RWPE1 (cell line): ENCODE measurements around the gene CEP85L.

Source experiments
- CTCF ChIA-PET: fragments of 350-600 bp; sonication (Branson Sonifier 250); formaldehyde crosslinking; extraction: SDS; loops from one replicate; lab custom pipeline; 2021; lab: Yijun Ruan, JAX
- POLR2A ChIA-PET: fragments of 400-600 bp; formaldehyde crosslinking; extraction: SDS; loops from one replicate; lab custom pipeline; 2020; ENCODE audit warnings: antibody characterized with exemption; ENCODE audit not compliant: low non-redundant PET; lab: Yijun Ruan, JAX
- DNase-seq: peaks from one replicate; pipeline ENCODE4 v3.0.0; 2012; ENCODE audit warnings: low spot score
- H3K27ac ChIP-seq: fragments of 450-650 bp; 2 replicates; pipeline ENCODE4 v1.5.1; 2017
- TF ChIP-seq, protein P1 (sequence below): fragments of 450-650 bp; conservative IDR thresholded peaks from 2 replicates; pipeline ENCODE4 v1.5.1; 2017; ENCODE audit warnings: low read depth, mild to moderate bottlenecking

CEP85L gene

GRCh38 chr6:118553132-118553531, 98.3 kb downstream of the CEP85L start:
- H3K27ac ChIP-seq = no peak overlapping the region
- TF ChIP-seq, protein P1, sequence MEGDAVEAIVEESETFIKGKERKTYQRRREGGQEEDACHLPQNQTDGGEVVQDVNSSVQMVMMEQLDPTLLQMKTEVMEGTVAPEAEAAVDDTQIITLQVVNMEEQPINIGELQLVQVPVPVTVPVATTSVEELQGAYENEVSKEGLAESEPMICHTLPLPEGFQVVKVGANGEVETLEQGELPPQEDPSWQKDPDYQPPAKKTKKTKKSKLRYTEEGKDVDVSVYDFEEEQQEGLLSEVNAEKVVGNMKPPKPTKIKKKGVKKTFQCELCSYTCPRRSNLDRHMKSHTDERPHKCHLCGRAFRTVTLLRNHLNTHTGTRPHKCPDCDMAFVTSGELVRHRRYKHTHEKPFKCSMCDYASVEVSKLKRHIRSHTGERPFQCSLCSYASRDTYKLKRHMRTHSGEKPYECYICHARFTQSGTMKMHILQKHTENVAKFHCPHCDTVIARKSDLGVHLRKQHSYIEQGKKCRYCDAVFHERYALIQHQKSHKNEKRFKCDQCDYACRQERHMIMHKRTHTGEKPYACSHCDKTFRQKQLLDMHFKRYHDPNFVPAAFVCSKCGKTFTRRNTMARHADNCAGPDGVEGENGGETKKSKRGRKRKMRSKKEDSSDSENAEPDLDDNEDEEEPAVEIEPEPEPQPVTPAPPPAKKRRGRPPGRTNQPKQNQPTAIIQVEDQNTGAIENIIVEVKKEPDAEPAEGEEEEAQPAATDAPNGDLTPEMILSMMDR = no peak
- no peak for DNase-seq
- CTCF ChIA-PET = interaction anchor here (0.6 to 0.9 kb wide), 2 partner anchors 253 to 577 kb away, joined by 3 read pairs; no protein-coding TSS in a partner anchor
- POLR2A ChIA-PET = no interaction called here

GRCh38 chr6:118551063-118552053, 100.0 kb downstream of the CEP85L start:
- peak; percentile 45 for DNase-seq
- ChIA-PET POLR2A (no interaction called here), CTCF (interaction anchor here (0.6 to 0.7 kb wide), 2 partner anchors 277 to 1119 kb away, joined by 3 to 7 read pairs; no protein-coding TSS in a partner anchor)
- H3K27ac ChIP-seq = no peak overlapping the region
- TF ChIP-seq, protein P1 = peak; percentile 66

GRCh38 chr6:118548613-118549012, 102.8 kb downstream of the CEP85L start:
- no peak overlapping the region for H3K27ac ChIP-seq
- TF ChIP-seq, protein P1 = no peak
- DNase-seq = no peak
- ChIA-PET POLR2A (no interaction called here), CTCF (interaction anchor here (0.6 kb wide), 1 partner anchor 571 kb away, joined by 3 read pairs; no protein-coding TSS in a partner anchor)

DNA sequence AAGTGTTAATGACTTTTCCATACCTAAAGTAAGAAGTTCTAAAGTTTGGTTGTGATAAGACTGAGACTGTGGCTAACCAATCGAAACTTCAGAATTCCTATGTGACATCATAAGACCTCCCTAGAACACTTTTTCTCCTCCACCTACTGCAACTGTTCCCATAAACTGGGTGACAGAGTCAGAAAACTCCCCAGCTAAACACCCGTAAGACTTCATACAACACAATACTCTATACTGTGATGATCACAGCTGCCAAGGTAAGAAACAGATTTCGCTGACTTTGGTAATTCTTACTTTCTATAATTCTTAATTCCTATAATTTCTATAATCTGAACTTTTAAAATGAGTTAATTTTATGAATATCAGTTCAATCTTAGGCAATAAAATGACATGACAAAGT, 103.3 kb downstream of the CEP85L start, which contains the start of gene PLN:
Gene PLN, plus strand, starts transcription at position 161 of the 400 bp plus-strand sequence. CDS start 10,626 bp downstream, outside the sequence.
- no peak within 1 kb of the TSS for H3K27ac ChIP-seq
- POLR2A ChIA-PET = no interaction called here
- CTCF ChIA-PET = interaction anchor here (0.6 kb wide), 1 partner anchor 571 kb away, joined by 3 read pairs; no protein-coding TSS in a partner anchor
- TF ChIP-seq, protein P1 = no peak
- DNase-seq = no peak

- ChIA-PET CTCF (no interaction called here), POLR2A (no interaction called here)
- no peak for DNase-seq
- H3K27ac ChIP-seq = no peak overlapping the region
- TF ChIP-seq, protein P1 = no peak
Measured at GRCh38 chr6:118546880-118547218, 104.5 kb downstream of the CEP85L start.

- DNase-seq = no peak
- no peak overlapping the region for H3K27ac ChIP-seq
- POLR2A ChIA-PET = no interaction called here
- TF ChIP-seq, protein P1 = no peak
- CTCF ChIA-PET = no interaction called here
Measured at GRCh38 chr6:118546164-118546879, 105.1 kb downstream of the CEP85L start.
